Activated CD4-positive, alpha-beta T cell treated with anti-CD3 and anti-CD28 coated beads, Interleukin-2, amount 10 ng/mL, durations not matched to agents 24 days and 14 days (primary cell): Measurements from ENCODE around the gene PSTPIP2. TPM values are rescaled to one million over a fixed set of nuclear protein-coding genes. Genes with fewer than 3 reads are reported as not detected.

Source experiments
- DNase-seq: peaks from one replicate; pipeline ENCODE4 v3.0.0; 2022
- H3K27ac Mint-ChIP-seq: one replicate; pipeline ENCODE4 v1.8.0; 2022; ENCODE audit warnings: mild to moderate bottlenecking, mixed read lengths
- H3K27me3 Mint-ChIP-seq: one replicate; pipeline ENCODE4 v1.8.0; 2022; ENCODE audit warnings: mixed read lengths
- H3K36me3 Mint-ChIP-seq: one replicate; pipeline ENCODE4 v1.8.0; 2022; ENCODE audit warnings: low read depth, mild to moderate bottlenecking, mixed read lengths
- H3K4me1 Mint-ChIP-seq: one replicate; pipeline ENCODE4 v1.8.0; 2021; ENCODE audit warnings: mixed read lengths
- H3K4me3 Mint-ChIP-seq: one replicate; pipeline ENCODE4 v1.8.0; 2022; ENCODE audit warnings: mild to moderate bottlenecking, moderate library complexity, mixed read lengths
- H3K9me3 Mint-ChIP-seq: one replicate; pipeline ENCODE4 v1.8.0; 2021; ENCODE audit warnings: mixed read lengths
- intact Hi-C: fragments of 100-400 bp; cut with micrococcal nuclease; formaldehyde crosslinking; loops from one replicate; pipeline ENCODE4 v1.15.1; 2023
- total RNA-seq: library from RNA; stranded (reverse); gene quantifications from 2 replicates; pipeline ENCODE4 v1.2.3, GENCODE V29; 2022

Gene PSTPIP2
- total RNA-seq, 1 donor from 2014 or later = 29.2 TPM

DNA sequence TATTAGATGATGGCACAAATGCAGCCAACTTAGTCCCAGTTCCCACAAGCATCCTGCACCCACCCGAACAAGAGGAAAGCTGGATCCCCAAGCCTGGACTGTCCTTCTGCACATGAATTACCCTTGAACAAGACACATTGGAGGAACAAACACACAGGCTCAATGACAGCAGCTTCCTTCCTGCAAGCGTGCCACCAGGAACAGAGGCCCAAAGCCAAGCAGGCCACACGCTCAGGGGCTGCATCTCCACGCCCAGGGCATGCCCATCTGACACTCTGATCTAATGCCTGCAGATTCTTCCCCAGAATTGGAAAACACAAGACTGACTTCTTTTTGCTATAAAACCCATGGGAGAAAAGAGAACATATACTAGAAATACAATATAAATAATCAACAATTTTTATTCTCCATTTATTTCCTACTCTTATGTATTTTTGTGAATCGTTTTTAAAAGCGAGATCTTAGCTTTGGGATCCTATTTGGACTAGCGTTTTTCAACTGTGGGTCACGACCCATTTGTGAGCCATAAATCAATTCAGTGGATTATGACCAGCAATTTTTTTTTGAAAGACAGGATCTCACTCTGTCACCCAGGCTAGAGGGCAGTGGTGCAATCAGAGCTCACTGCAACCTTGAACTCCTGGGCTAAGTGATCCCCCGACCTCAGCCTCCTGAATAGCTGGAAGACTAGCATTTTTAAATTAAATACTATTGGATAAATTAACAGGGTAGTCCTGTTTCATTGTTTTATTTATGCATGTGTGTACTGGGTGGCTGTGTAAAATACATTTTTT, 34.4 kb downstream of the PSTPIP2 start:
- Mint-ChIP-seq H3K27ac (no peak overlapping the region), H3K9me3 (peaks cover 3% of the 10 kb centered on the region), H3K4me3 (no peak overlapping the region), H3K27me3 (no peaks in the 10 kb centered on the region), H3K4me1 (peaks cover 24% of the 10 kb centered on the region), H3K36me3 (peaks cover 16% of the 10 kb centered on the region)
- intact Hi-C loops = no loop called here
- DNase-seq = peak; percentile 46

DNA sequence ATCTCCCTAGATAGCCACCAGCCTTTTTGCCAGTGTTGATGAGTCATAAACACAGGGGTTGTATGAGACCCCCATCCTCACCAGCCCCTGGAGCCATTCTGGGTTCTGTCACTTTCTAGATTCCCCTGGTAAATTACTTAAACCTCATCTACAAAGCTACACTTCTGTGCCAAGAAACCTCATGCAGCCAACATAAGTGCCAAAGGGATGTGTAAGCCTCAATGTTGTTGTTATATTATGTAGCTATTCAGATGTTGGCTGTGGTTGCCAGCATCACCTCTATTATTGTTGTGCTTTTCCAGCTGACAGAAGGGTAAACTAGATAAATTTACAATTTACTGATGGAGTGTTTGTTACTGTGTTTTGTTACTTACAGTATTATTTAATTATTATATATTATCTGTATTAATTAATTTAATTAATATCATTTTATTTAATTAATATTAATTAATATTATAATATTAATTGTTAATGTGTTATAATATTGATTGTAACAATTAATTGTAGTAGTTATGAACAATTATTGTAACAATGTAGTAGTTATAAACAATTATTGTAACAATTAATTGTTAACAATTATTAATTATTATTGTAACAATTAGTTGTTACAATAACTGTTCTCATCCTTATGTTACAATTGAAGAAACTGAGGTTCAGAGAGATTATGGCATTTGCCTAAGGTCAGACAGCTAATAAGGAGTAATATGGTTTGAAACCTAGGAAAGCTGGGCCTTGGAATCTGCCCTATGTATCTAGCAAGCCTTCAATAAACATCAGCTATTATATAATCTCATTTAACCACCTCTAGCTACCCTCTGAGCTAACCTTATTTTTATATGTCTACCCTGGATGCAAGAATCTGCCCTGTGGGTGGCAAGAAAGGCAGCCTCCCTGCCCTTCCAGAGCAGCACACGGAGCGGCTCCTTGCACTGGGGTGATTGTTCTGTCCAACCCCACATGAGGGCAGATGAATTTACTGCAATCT, 36.1 kb downstream of the PSTPIP2 start:
- peaks cover 3% of the 10 kb centered on the region for H3K9me3 Mint-ChIP-seq
- H3K27ac Mint-ChIP-seq = no peak overlapping the region
- no peak overlapping the region for H3K4me3 Mint-ChIP-seq
- no peak for DNase-seq
- peaks cover 14% of the 10 kb centered on the region for H3K4me1 Mint-ChIP-seq
- no peaks in the 10 kb centered on the region for H3K27me3 Mint-ChIP-seq
- peaks cover 16% of the 10 kb centered on the region for H3K36me3 Mint-ChIP-seq
- intact Hi-C loops = no loop called here

DNA sequence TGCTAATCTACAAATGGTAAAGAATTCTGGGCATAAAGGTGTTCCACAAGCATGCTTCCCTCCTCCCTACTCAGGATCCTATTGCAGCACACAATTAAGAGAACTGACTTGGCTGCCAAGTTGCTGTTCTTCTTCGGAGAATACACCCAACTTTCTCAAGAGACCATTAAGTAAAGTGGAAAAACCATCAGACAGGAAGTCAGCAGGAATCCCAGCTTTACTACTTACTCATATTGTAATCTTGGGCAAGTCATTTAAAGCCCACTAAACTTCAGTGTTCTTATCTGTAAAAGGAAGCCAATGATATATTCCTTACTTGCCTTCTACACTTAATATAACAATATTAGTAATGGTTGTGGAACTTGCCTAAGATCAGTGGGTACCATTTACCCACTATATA, 37.8 kb downstream of the PSTPIP2 start:
- Mint-ChIP-seq H3K4me1 (peaks cover 3% of the 10 kb centered on the region), H3K27me3 (peaks cover 1% of the 10 kb centered on the region), H3K9me3 (no peaks in the 10 kb centered on the region), H3K36me3 (peaks cover 10% of the 10 kb centered on the region), H3K27ac (no peak overlapping the region), H3K4me3 (no peak overlapping the region)
- intact Hi-C loops = no loop called here
- DNase-seq = no peak

DNA sequence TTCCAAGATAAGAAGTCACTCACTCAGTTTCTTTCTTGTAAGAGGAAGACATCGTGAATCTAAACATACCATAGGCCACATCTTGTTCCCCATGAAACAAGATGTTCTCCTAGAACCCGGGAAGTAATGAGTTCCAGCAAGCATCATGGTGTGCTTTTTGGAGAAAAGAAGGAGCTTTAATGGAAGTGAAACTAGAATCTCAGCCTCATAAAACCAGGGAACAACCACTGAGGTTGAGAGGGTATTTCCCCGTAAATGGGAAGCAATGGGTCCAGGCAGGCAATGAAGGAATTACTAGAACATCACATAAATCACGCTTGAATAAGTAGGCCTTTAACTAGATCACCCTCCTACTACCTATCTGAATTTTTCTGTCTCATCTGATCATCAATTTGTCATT, 40.3 kb downstream of the PSTPIP2 start:
- Mint-ChIP-seq H3K9me3 (peaks cover 3% of the 10 kb centered on the region), H3K4me1 (peaks cover 13% of the 10 kb centered on the region), H3K27ac (no peak overlapping the region), H3K27me3 (peaks cover 14% of the 10 kb centered on the region), H3K36me3 (peaks cover 18% of the 10 kb centered on the region), H3K4me3 (no peak overlapping the region)
- intact Hi-C loops = no loop called here
- no peak for DNase-seq

DNA sequence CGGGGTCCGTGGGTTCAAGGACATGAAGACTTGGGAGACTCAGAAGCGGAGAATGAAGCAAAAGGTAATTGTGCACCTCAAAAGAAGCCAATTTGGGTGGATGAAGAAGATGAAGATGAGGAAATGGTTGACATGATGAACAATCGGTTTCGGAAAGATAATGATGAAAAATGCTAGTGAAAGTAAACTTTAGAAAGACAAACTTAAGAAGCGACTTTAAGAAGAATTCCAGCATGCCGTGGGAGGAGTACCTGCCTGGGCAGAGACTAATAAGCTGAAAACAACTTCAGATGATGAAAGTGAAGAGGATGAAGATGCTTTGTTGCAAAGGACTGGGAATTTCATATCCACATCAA, 43.5 kb downstream of the PSTPIP2 start:
- Mint-ChIP-seq H3K27me3 (peaks cover 14% of the 10 kb centered on the region), H3K27ac (peak overlapping the region; percentile 80), H3K4me1 (peaks cover 13% of the 10 kb centered on the region), H3K9me3 (peaks cover 3% of the 10 kb centered on the region), H3K36me3 (peaks cover 16% of the 10 kb centered on the region), H3K4me3 (peak overlapping the region; percentile 91)
- DNase-seq = no peak
- intact Hi-C loops = loop anchor here (2.0 to 5.0 kb wide), 2 partner anchors 14 to 44 kb away; partner anchors contain the start of gene PSTPIP2

DNA sequence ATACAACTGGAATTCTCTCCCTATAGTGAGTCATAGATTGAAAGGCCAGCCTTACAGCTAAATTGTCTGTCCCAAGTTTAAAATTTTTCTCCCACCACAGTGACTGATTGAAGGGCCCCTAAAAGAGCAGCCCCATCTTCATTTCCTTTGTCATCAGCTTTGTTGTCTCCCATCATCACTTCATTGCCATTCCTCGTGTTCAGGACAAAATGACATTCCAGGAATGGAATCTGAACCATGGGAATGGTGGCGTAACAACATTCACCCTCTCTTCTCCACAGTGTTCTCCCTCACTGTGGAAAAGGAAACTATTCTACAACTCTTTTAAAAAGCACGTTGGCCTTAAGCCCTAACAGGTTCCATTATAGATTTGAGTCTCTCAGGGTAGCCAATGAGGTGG, 52.1 kb downstream of the PSTPIP2 start:
- DNase-seq = no peak
- H3K9me3 Mint-ChIP-seq = no peaks in the 10 kb centered on the region
- H3K27ac Mint-ChIP-seq = no peak overlapping the region
- no peaks in the 10 kb centered on the region for H3K27me3 Mint-ChIP-seq
- intact Hi-C loops = no loop called here
- H3K4me3 Mint-ChIP-seq = no peak overlapping the region
- H3K4me1 Mint-ChIP-seq = no peaks in the 10 kb centered on the region
- peaks cover 9% of the 10 kb centered on the region for H3K36me3 Mint-ChIP-seq

DNA sequence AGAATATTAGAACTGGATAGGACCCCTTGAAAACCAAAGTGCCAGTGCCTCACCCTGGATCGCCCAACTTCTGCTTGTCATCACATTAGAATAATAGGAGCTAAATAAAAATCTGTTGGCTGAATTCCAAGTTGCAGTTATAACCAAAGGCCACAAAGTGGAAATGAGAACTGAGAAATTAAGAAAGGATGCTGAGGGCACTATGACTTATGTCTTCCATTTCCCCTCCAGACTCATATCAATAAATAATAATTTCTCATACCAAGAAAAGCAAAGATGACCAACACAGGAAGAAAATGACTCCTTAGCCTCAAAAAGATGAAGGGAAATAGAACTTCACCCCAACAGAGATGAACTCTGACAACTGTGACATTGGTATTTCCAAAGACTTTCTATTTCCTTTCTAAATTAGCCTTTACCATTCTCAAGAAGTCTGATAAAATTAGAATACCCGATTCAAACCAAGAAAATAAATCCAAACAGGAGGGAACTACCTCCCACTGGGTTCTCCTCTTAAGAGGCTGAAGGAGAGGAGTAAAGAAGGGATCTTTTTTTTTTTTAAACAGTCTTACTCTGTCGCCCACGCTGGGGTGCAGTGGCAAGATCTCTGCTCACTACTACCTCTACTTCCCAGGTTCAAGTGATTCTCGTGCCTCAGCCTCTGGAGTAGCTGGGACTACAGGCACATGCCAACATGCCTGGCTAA, 58.4 kb downstream of the PSTPIP2 start:
- peak overlapping the region; percentile 41 for H3K27ac Mint-ChIP-seq
- H3K9me3 Mint-ChIP-seq = no peaks in the 10 kb centered on the region
- peak overlapping the region; percentile 26 for H3K4me3 Mint-ChIP-seq
- no peak for DNase-seq
- no peaks in the 10 kb centered on the region for H3K27me3 Mint-ChIP-seq
- peaks cover 8% of the 10 kb centered on the region for H3K36me3 Mint-ChIP-seq
- peaks cover 13% of the 10 kb centered on the region for H3K4me1 Mint-ChIP-seq
- intact Hi-C loops = loop anchor here (1.0 to 5.0 kb wide), 3 partner anchors 15 to 60 kb away; no protein-coding TSS in a partner anchor

DNA sequence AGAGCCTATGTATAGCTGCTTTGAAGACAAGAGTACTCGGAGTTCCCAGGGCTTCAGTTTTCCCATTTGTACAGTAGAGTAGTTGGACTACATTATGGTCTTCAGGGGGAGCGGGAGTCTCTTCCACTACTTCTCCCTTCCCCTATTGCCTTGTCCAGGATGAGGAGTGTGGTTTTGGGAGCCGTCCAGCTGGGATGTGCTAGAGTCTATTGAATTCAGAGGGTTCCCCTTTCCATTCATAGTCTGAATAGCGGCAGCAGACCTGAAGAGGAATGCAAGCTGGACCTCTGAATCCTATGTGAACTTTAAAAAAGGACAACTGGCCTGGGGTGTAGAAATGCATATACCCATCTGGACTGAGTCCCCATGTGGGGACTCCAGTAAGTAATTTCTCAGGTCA, 61.4 kb downstream of the PSTPIP2 start:
- Mint-ChIP-seq H3K36me3 (peaks cover 8% of the 10 kb centered on the region), H3K4me1 (peaks cover 13% of the 10 kb centered on the region), H3K4me3 (no peak overlapping the region), H3K27ac (no peak overlapping the region), H3K27me3 (no peaks in the 10 kb centered on the region), H3K9me3 (no peaks in the 10 kb centered on the region)
- DNase-seq = no peak
- intact Hi-C loops = loop anchor here (5.0 kb wide), 1 partner anchor 47 kb away; no protein-coding TSS in a partner anchor

DNA sequence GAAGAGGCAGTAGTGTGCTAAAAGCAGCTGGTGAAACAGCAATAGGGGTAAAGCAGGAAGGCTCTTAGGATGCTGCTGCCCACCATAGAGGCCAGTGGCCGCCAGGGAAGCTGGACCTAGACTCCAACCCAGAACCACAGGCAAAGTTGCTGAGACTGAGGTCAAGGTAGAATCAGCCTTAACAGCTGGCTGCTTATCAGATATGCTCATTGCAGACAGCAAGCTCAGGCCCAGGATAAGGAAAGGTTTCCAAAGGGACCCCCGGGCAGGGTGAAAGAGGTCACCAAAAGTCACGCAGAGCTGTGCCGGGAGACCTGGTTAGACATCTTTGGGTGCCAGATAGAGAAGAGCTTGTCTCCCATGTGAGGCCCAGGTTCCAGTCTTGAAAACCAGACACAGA, 62.0 kb downstream of the PSTPIP2 start:
- peaks cover 13% of the 10 kb centered on the region for H3K4me1 Mint-ChIP-seq
- intact Hi-C loops = loop anchor here (5.0 kb wide), 1 partner anchor 47 kb away; no protein-coding TSS in a partner anchor
- H3K36me3 Mint-ChIP-seq = peaks cover 8% of the 10 kb centered on the region
- H3K4me3 Mint-ChIP-seq = no peak overlapping the region
- H3K27me3 Mint-ChIP-seq = no peaks in the 10 kb centered on the region
- H3K27ac Mint-ChIP-seq = no peak overlapping the region
- DNase-seq = no peak
- H3K9me3 Mint-ChIP-seq = no peaks in the 10 kb centered on the region

DNA sequence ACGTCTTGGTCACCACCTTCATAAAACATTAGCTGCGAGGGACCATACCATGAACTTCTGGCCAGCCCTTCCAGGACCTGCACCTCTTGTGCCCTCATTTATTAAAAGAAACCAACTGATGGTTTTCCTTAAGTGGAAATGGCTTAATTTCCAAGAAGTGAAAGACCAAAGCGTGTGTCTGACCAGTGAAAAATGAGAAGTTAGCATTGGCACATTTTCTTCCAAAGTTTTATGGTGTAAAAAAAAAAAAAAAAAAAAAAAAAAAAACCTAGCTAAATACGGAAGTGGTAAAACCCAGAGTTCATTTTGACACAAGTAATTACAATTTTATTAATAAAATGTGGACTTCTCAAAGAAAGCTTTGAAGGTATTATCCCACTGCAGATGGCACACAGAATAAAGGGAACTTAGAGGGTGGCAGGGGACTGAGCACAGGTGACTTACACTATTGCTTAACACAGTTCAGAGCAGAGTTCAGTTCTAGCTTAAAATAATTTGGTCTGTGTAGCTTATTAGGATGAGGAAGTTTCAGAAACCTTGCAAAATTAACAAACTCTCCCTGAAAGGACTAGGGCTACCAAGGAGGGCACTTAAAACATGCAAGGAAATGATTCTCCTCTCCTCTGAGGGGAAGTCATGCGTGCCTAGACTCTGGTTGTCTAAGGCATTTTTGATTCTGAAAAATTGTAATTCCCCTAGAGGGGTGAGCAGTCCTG, 62.8 kb downstream of the PSTPIP2 start:
- Mint-ChIP-seq H3K4me3 (no peak overlapping the region), H3K36me3 (peaks cover 12% of the 10 kb centered on the region), H3K27ac (no peak overlapping the region), H3K27me3 (no peaks in the 10 kb centered on the region), H3K9me3 (no peaks in the 10 kb centered on the region), H3K4me1 (peaks cover 11% of the 10 kb centered on the region)
- DNase-seq = no peak
- intact Hi-C loops = no loop called here

DNA sequence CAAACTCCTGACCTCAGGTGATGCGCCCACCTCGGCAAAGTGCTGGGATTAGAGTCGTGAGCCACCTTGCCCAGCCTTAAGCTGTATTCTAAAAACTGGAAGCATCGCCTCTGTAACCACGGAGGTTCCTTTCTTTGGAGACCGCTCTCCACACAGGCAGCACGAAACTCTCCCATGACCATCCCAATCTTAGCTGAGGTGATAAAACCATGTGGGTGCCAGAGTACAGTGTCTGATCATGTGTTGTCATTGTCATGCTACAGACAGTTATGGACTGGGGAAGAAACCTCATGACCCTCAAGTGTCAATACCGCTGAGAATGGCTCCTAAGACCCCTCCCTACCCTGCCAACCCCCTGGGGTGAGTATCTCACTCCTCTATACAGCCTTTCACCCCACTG, 63.5 kb downstream of the PSTPIP2 start:
- H3K4me1 Mint-ChIP-seq = peaks cover 4% of the 10 kb centered on the region

DNA sequence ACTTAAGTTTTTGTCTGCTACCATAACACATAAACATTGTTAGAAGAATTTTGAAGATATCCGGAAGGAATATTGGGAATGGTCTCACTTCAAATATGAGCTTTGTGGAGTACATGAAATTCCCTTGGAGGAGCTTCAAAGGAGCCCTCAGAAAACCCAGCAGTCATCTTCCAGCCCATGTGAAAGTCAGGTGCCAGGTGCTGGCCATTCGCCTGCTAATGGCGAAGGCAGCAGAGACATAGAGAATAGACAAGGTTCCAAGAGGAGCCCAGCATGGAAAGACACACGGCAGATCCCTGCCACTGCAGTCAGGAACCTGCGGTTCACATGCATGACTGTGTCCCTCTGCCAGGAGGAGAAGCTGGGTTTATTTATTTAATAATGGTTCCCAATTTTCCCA, 64.9 kb downstream of the PSTPIP2 start:
- peaks cover 5% of the 10 kb centered on the region for H3K9me3 Mint-ChIP-seq
- H3K27ac Mint-ChIP-seq = no peak overlapping the region
- peaks cover 19% of the 10 kb centered on the region for H3K36me3 Mint-ChIP-seq
- H3K4me1 Mint-ChIP-seq = no peaks in the 10 kb centered on the region
- DNase-seq = no peak
- H3K27me3 Mint-ChIP-seq = no peaks in the 10 kb centered on the region
- H3K4me3 Mint-ChIP-seq = no peak overlapping the region
- intact Hi-C loops = no loop called here

More for the DNA sequence above, 63.5 kb downstream of the PSTPIP2 start:
- intact Hi-C loops = no loop called here
- DNase-seq = no peak
- no peak overlapping the region for H3K4me3 Mint-ChIP-seq
- peaks cover 12% of the 10 kb centered on the region for H3K36me3 Mint-ChIP-seq
- no peak overlapping the region for H3K27ac Mint-ChIP-seq
- no peaks in the 10 kb centered on the region for H3K27me3 Mint-ChIP-seq
- H3K9me3 Mint-ChIP-seq = no peaks in the 10 kb centered on the region

DNA sequence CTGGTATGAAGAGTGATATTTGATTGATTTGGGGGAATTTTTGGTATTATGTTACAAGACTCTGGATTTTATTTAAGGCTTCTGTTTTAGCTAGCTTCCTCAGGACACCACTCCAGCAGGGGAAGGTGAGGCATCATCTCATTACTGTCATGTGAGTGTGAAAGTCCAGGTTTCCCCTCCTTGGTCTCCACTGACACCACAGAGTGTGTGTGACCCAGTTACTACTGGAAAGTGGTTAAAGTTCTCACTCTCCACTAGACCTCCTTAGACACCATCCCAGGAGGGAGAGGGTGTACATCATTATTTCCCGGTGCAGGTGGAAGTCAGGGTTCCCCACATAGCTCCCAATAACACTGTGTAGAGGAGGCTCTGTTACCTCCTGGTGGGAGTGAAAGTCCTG, 69.1 kb downstream of the PSTPIP2 start:
- Mint-ChIP-seq H3K27me3 (no peaks in the 10 kb centered on the region), H3K27ac (no peak overlapping the region), H3K4me3 (no peak overlapping the region), H3K36me3 (peaks cover 16% of the 10 kb centered on the region), H3K4me1 (peaks cover 21% of the 10 kb centered on the region), H3K9me3 (peaks cover 7% of the 10 kb centered on the region)
- intact Hi-C loops = no loop called here
- no peak for DNase-seq
